GM21825 (cell line): ENCODE measurements around the gene TNFSF9.
"Not testable (repeated sequence)": the region's sequence is repeated elsewhere in the genome, so short reads cannot be mapped to it uniquely, and the experiment has no call there.

ENCODE experiments used
- ATAC-seq: cut with Tn5 transposase; IDR thresholded peaks from one replicate; pipeline ENCODE4 v1.9.1; 2021; ENCODE audit warnings: mild to moderate bottlenecking, moderate library complexity; ENCODE audit not compliant: unreplicated experiment

TNFSF9 gene

DNA sequence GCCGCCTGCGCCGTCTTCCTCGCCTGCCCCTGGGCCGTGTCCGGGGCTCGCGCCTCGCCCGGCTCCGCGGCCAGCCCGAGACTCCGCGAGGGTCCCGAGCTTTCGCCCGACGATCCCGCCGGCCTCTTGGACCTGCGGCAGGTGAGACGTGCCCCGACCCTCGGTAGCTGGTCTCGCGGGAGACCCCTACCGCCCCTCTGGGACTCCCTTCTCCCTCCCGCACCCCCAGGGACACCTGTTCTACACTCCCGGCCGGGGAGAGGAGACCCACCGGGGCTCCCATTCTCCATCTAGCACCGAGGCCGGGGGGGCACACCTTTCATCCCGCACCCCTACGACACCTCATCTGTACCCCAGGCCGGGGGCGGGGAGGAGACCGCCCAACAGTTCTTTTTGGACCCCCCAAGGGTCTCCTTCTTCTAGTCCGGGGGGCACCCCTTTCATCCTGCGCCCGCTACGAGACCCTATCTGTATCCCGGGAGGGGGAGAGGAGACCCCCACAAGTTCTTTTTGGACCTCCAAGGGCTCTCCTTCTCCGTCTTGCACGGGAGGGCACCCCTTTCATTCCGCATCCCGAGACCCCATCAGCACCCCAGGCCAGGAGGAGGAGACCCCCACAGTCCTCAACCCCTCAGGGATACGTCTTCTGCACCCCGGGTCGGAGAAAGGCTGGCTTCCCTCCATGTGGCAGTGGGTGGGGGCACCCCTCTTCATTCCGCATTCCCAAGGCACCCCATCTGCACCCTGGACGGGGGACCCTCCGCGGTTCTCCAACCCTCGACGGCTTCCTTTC, 533 bp downstream of the TNFSF9 start:
- no peak for ATAC-seq

DNA sequence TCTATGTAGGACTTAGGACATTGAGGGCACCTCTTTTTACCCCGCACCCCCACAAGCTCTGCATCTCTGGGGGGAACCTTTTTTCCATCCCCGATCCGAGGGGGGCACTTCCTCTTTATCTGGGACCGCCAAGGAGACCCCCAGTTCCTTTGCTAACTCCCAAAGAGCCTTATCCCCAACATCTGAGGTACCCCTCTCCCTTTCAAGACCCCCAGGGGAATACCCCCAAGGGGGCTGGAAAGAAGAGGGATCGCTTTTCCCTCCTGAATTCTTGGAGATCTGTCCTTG, 1.1 kb downstream of the TNFSF9 start:
- ATAC-seq = no peak

DNA sequence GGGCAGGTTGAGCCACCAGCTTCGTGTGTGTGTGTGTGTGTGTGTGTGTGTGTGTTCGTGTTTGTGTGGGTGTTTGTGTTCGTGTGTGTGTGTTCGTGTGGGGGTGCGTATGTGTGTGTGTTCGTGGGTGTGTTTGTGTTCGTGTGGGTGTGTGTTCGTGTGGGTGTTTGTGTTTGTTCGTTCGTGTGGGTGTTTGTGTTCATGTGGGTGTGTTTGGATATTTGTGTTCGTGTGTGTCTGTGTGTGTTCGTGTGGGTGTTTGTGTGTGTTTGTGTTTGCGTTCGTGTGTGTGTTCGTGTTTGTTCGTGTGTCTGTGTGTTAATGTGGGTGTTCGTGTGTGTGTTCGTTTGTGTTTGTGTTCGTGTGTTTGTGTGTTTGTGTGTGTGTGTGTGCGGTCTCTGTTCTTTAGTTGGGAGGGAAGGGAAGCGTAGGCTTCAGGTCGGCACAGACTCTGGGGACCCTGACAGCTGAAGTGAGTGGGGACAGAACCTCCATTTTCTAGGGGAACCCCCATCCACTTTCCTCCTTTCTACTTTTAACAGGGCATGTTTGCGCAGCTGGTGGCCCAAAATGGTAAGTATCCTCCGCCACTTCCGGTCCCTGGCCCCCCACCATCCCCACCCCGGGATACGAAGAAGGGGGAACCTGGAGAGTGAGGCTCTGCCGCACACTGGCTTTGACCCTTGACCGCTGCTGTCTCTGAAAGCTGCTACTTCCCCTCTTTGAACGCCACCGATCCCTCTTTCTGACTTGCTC, 1.6 kb downstream of the TNFSF9 start:
- no peak for ATAC-seq

DNA sequence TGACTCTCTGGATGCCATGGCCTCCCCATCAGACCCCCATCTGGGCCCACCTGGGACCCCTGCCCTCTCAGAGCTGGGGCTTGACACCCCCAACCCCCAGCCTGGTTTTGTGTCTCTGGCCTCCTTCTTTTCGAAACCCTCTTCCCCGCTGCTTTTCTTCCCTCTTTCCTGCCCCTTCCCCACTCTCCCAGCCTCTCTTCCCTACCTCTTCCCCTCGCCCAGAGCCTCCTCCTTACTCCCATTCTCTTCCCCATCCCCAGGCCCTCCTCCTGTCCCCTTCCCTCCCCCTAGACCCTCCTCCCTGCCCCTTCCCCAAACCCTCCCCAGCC, 2.1 kb downstream of the TNFSF9 start:
- ATAC-seq = no peak

DNA sequence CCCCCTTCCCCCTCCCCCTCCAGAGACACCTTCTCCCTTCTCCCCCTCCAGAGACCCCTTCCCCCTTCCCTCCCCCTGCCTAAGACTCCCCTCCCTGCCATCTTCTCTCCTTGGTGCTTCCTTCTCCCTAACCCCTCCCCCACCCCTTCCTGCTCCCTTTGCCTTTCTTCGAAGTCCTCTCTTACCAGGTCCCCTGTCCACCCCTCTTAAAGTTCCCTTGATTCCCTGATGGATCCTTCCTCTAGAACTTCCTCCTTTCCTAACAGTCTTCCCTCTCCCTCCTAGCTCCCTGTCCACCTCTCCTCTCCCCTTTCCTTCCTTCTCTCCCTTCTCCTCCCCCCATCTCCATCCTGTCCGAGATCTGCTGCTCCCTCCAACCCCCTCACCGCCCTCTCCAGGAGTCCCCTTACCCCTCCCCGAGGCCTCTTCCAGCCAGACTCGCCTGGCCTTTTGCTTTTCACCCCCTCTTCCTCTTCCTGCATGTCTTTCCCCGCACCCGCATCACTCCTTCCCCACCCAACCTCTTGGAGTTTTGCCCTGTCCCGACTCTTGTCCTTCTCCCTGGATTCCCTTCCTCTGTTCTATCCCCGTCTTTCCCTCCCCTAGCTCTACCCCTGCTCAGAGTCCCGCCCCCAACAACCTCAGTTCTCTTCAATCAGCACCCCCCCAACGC, 3.1 kb downstream of the TNFSF9 start:
- ATAC-seq = no peak

DNA sequence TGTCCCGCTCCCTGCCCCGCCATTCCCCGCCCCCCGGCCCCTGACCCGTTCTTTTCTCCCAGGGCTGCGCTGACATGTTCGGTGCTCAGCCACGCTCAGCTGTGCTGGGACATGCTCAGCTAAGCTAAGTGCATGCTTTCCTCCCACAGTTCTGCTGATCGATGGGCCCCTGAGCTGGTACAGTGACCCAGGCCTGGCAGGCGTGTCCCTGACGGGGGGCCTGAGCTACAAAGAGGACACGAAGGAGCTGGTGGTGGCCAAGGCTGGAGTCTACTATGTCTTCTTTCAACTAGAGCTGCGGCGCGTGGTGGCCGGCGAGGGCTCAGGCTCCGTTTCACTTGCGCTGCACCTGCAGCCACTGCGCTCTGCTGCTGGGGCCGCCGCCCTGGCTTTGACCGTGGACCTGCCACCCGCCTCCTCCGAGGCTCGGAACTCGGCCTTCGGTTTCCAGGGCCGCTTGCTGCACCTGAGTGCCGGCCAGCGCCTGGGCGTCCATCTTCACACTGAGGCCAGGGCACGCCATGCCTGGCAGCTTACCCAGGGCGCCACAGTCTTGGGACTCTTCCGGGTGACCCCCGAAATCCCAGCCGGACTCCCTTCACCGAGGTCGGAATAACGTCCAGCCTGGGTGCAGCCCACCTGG, 3.7 kb downstream of the TNFSF9 start:
- no peak for ATAC-seq

DNA sequence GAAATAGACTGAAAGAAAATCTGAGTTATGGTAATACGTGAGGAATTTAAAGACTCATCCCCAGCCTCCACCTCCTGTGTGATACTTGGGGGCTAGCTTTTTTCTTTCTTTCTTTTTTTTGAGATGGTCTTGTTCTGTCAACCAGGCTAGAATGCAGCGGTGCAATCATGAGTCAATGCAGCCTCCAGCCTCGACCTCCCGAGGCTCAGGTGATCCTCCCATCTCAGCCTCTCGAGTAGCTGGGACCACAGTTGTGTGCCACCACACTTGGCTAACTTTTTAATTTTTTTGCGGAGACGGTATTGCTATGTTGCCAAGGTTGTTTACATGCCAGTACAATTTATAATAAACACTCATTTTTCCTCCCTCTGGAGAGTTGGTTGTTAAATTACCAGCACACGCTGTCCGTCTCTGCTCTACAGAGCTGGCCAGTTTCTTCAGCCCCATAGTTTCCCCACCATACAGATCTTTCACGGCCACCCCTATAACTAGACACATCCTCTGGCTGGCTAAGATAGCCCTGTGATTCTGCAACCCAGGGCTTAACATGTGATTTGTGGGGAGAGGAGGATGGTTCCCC, 4.8 kb downstream of the TNFSF9 start:
- no peak for ATAC-seq

DNA sequence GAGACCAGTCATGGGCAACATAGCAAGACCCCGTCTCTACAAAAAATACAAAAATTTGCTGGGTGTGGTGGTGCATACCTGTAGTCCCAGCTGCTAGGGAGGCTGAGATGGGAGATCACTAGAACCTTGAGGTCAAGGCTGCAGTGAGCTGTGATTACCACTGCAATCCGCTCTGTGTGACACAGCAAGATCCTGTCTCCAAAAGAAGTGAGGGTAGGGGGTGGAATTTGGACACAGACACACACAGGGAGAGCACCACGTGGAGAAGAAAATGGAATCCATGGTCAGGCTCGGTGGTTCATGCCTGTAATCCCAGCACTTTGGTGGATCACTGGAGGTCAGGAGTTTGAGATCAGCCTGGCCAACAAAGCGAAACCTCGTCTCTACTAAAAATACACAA, 8.7 kb downstream of the TNFSF9 start:
- ATAC-seq = no peak

DNA sequence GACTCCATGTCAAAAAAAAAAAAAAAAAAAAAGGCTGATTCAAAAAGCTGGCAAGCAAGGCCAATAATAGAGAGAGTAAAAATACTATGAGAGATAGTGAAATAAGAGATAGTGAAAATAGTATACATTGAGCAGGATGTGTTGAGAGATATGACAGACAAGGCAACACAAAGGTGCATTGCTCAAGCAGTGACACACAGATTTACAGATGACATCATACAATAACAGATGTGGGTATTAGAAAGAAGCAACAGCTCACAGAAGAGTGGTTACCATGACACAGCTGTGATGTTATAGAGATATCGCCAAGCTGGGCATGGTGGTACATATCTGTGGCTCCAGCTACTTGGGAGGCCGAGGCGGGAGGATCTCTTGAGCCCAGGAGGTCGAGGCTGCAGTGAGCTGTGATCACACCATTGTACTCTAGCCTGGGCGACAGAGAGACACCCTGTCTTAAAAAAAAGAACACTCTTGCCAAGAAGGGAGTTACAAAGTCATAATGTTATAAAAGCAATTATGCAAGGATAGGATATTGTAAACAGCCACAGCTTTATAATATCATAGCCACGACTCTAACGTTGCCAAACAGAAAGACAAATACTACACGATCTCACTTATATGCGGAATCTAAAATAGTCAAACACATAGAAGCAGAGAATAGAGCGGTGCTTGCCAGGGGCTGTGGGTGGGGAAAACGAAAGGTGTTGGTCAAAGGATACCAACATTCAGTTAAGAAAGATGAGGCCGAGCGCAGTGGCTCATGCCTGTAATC, 10.3 kb downstream of the TNFSF9 start:
- ATAC-seq = no peak

DNA sequence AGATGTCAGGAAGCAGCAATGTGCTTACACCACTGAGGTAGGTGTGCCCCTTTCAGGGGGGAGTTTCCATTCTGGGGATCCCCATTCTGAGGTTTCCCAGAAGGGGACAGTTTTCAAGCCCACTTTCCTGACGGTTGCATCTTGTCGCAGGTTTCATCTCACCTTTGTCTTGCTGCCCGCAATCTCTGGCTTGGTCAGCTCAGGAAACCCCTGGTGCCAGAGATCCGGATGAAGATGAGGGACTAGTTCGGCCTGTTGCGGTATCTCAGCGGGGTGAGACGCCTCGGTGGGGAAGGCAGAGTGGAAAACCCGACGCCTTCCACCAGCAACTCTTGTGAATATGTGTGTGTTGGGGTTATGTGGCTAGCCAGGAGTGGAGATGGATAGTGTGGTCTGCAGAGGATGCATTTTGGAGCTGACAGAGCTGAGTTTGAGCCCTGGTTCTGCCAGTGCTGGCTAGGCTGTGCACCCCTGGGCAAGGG, 13.1 kb downstream of the TNFSF9 start:
- ATAC-seq = no peak

DNA sequence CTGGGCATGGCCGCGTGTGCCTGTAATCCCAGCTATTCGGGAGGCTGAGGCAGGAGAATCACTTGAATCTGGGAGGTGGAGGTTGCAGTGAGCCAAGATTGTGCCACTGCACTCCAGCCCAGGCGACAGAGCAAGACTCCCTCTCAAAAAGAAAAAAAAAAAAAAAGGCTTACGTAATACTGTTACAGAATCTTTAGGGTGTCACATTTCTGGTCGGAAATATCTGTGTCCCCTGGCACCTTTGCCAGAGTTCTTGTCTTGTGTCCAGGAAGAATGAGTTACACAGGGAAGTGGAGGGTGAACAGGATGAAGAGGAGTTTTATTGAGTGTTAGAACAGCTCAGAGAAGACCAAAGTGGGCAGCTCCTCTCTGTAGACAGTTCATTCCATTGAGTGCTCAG, 19.9 kb downstream of the TNFSF9 start:
- not testable (repeated sequence) for ATAC-seq

DNA sequence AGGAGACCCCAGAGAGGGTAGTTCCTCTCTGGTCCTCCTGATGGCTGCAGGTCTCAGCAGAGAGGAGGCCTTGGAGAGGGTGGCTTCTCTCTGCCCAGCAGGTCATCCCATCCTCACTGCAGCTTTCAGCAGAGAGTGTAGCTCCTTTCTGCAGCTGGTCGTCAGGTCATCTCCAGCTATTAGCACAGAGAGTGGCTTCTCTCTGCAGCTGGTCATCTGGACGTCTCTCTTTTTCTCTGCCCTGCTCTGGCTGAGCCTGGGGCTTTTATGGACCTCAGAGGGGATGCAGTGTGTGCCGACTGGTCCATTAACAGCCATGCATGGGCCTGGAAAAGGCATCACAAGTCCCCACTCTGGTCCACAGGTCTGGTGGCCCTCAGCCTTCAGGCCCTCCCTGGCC, 20.3 kb downstream of the TNFSF9 start:
- no peak for ATAC-seq

DNA sequence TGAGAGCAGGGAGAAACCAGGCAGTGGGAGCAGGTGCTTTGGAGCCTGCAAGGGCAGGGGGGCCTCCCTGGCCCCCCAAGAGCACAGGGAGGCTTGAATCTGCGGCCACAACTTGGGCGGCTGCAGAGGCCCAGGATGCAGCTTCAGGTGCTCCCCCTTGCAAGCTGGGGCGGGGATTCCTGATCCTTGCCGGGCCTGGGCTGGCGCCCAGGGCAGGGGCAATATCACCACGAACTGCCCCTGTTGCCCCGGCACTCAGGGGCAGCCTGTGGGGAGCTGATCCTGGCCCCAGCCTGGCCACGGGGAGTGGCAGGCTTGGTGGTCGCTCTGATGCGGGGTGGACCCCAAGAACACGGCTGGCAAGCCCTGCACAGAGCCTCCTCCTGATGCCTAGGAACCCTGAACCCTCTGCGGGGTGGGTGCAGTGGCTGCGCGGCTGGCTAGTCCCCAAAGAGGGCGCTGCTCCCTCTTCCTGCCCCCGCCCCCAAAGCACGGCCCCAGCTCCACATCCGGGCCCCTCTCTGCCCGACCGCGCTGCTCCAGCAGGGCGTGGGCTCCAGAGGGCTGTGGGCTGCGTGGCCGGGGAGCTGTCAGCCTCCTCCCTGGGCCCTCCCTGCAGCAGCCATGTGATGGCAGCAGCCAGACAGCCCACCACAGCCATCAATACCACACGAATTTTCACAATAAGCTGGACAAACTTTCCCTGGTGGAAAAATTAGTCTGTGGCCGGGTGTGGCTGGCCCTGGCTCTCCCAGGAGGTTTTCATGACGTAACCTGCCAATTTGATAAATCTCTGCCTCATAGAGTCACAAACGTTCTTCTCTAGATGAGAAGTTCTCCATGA, 21.0 kb downstream of the TNFSF9 start:
- ATAC-seq = no peak

DNA sequence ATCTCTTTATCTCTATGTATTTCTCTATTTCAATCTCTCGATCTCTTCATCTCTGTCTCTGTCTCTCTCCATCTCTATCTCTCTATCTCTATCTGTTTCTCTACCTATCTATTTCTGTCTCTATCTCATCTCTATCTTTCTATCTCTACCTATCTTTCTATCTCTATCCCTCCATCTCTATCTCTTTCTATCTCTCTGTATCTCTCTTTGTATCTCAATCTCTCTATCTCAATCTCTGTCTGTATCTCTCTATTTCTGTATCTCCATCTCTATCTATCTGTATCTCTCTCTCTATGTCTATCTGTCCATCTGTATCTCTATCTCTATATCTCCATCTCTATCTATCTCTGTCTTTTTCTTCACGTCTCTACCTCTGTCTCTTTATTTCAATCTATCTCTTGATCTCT, 25.2 kb downstream of the TNFSF9 start:
- ATAC-seq = no peak

DNA sequence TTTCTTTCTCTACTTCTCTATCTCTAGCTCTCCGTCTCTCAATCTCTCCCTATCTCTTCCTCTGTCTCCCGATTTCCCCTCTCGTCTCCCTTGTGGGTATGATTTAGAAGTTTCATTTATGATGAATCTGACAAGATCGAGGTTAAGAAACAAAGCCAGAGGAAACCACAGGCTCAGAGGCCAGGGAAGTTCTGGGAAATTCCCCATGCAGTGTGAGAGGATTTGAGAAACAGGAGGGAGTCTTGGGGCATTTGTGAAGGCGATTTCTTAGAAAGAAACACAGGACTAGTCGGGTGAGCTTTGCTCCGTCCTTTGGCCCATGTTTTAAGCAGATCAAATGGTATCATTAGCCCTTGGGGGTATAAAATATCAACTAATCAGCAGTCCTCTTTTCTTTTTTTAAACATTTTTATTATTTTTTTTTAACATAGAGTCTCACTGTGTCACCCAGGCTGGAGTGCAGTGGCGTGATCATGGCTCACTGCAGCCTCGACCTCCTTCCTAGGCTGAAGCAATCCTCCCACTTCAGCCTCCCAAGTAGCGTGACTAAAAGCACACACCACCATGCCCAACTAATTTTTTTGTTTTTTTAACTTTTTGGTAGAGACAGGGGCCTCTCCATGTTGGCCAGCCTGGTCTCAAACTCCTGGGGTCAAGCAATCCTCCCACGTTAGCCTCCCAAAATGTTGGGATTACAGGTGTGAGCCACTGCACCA, 25.8 kb downstream of the TNFSF9 start:
- no peak for ATAC-seq

DNA sequence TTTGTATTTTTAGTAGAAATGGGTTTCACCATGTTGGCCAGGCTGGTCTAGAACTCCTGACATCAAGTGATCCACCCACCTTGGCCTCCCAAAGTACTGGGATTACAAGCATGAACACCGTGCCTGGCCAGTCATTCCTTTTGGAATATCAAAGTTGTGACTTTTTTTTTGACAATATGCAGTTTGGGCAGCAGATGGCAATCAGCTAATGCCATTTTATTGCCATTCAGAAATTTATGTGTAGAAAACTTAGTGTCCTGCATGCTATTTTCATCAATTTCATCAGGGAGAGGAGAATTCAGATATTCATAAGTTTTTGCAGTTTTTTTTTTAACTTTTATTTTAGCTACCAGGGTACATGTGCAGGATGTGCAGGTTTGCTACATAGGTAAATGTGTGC, 31.6 kb downstream of the TNFSF9 start:
- ATAC-seq = not testable (repeated sequence)

DNA sequence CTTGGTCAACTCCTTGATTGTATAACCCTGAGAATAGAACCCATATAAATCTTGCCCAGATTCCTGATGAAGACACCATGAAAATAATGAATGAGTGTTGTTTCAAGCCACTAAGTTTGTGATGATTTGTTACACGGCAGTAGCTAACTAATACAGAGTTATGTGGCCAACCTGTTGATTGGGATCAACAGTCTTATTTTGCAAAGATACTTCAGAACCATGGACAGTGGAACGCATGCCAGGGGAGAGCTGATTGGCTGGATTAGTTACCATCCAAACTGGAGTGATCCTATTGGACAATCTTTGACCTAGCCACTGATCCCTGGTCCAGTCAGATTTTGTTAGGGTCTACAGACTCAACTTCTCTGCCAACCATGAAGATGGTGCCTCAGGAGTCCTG, 33.6 kb downstream of the TNFSF9 start:
- ATAC-seq = no peak

DNA sequence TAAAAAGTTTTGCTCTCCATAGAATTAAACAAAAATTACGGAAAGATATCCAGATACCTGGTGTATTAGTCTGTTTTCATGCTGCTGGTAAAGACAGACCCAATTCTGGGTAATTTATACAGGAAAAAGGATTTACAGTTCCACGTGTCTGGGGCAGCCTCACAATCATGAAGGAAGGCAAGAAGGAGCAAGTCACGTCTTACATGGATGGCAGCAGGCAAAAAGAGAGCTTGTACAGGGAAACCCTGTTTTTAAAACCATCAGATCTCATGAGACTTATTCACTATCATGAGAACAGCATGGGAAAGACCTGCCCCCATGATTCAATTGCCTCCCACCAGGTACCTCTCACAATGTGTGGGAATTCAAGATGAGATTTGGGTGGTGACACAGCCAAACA, 35.9 kb downstream of the TNFSF9 start:
- not testable (repeated sequence) for ATAC-seq

DNA sequence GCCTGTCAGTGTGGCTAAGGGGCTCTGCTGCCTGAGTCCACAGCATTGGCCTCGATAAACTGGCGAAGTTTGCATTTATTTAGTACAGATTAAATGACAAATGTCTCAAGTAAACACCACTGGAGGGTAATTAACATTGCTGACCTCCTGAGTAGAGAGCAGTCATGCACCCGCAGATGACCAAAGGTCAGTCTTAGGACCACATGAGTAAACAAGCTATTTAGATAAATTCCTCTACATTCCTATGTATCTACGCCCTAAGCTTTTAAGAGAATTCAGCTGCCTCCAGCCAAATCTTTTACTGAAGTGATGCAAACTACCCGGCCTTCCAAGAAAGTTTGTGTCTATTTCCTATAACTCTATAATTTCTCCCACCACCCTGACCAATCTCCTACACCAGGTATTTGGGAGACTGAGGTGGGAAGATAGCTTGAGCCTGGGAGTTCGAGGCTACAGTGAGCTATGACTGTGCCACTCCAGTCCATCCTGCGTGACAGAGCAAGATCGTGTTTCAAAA, 37.2 kb downstream of the TNFSF9 start:
- no peak for ATAC-seq
